Kidney epithelial cell (primary cell): ENCODE data around the gene GRIK3. TPM values are rescaled to one million over a fixed set of nuclear protein-coding genes. Genes with fewer than 3 reads are reported as not detected.

Source experiments
- DNase-seq: peaks from one replicate; pipeline ENCODE4 v3.0.0-alpha.2; 2010; ENCODE audit warnings: low read depth
- H3K27me3 ChIP-seq: 2 replicates; pipeline ENCODE4 v1.6.0; 2011; ENCODE audit warnings: low read length; ENCODE audit not compliant: control insufficient read depth, insufficient read depth
- H3K36me3 ChIP-seq: 2 replicates; pipeline ENCODE4 v1.5.1; 2011; ENCODE audit warnings: low read length; ENCODE audit not compliant: control insufficient read depth, insufficient read depth
- H3K4me3 ChIP-seq: 2 replicates; pipeline ENCODE4 v1.5.1; 2011; ENCODE audit warnings: low read depth, mild to moderate bottlenecking, control low read depth, low read length
- total RNA-seq: library from RNA; depleted of rRNA; stranded (reverse); fragments of >200 nt; gene quantifications from 2 replicates; pipeline ENCODE4 v1.2.3, GENCODE V29; 2015
- TF ChIP-seq, protein P1 (sequence below): IDR thresholded peaks from 2 replicates; pipeline ENCODE4 v1.5.1; 2011; ENCODE audit warnings: mild to moderate bottlenecking, moderate library complexity, low read length, control low read depth, inconsistent platforms; ENCODE audit not compliant: insufficient read depth, poor library complexity, severe bottlenecking

The GRIK3 gene
- total RNA-seq, 1 donor from 2014 or later: under 0.01 TPM

DNA sequence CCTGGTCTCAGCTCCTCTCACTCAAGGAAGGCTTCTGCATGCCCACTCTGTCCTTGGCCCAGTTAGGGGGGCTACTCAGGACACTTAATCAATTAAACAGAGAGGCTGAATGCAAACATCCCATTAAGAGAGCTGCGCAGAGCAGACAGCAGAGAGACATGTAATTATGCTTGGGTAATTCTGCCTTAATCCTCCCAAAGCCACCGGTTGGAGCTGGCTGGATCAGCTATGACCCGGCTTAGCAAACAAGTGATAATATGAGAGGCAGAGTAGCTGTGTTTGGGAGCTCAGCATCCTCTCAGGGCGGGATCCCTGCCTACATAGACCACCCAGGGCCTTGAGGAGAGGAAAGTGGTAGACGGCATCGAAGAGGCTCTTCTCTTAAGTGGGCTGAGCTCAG is 183.2 kb downstream of the GRIK3 start:
- Histone ChIP-seq H3K27me3 (peaks cover 7% of the 10 kb centered on the region), H3K36me3 (no peaks in the 10 kb centered on the region), H3K4me3 (no peak overlapping the region)
- TF ChIP-seq, protein P1, sequence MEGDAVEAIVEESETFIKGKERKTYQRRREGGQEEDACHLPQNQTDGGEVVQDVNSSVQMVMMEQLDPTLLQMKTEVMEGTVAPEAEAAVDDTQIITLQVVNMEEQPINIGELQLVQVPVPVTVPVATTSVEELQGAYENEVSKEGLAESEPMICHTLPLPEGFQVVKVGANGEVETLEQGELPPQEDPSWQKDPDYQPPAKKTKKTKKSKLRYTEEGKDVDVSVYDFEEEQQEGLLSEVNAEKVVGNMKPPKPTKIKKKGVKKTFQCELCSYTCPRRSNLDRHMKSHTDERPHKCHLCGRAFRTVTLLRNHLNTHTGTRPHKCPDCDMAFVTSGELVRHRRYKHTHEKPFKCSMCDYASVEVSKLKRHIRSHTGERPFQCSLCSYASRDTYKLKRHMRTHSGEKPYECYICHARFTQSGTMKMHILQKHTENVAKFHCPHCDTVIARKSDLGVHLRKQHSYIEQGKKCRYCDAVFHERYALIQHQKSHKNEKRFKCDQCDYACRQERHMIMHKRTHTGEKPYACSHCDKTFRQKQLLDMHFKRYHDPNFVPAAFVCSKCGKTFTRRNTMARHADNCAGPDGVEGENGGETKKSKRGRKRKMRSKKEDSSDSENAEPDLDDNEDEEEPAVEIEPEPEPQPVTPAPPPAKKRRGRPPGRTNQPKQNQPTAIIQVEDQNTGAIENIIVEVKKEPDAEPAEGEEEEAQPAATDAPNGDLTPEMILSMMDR: no peak
- no peak for DNase-seq

DNA sequence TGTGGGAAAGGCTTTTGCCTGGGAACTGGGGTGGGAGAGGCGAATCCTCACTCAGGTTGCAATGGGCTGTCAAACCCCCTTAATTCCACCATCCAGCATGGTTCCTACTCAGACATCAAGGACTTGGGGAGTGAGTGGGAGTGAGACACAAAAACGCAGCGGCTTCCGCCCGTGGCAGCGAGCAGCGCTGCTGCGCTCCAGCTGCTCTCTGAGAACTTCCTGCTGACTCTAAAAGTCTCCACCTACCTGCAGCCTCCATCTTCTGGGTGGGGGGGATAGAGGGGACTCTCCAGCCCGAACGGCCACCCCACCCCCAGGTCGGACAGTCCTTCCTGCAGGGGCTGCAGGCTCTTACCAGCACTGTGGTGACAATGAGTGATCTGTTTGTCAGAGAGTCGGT is 184.4 kb downstream of the GRIK3 start:
- Histone ChIP-seq H3K4me3 (no peak overlapping the region), H3K36me3 (no peaks in the 10 kb centered on the region), H3K27me3 (peaks cover 3% of the 10 kb centered on the region)
- no peak for DNase-seq
- TF ChIP-seq, protein P1: no peak

DNA sequence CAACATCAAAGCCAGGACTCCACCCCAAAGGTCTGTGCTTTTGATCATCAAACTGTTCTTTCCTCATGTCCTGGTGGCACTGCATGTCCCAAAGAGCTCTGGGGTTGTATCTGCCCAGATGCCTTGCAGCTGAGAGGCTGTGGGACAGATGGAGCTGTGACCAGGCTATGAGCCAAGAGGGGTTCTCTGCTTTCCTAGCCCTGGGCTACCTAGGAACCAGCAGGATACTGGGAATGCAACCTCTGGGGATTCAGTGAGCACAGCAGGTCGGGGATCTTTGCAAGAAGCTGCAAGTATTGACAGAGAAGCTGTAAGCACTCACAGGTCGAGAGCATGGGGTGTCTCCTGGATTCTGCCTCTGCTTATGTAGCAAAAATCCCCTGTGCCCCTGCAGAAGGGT is 186.6 kb downstream of the GRIK3 start:
- Histone ChIP-seq H3K27me3 (peaks cover 3% of the 10 kb centered on the region), H3K4me3 (no peak overlapping the region), H3K36me3 (no peaks in the 10 kb centered on the region)
- TF ChIP-seq, protein P1: no peak
- DNase-seq: no peak

DNA sequence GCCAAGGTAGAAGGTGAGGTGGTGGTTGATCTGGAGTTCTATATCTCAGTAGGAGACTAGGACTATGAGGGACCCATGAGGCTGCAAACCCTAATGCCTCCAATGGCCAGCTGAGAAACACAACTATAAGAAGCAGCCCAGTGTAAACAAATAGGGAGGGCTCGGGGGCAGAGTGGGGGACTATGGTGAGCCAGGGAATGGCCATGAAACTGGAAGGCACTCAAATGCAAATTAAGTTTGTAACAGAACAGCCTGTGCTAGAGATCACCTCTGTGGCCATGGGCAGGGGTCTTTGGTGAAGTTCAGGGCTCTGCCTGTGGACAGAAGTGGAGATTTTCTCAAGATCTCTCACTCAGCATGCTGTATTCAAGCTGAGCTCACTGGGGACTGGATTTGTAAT is 187.1 kb downstream of the GRIK3 start:
- H3K27me3 ChIP-seq: peaks cover 3% of the 10 kb centered on the region
- no peak overlapping the region for H3K4me3 ChIP-seq
- H3K36me3 ChIP-seq: no peaks in the 10 kb centered on the region
- DNase-seq: no peak
- TF ChIP-seq, protein P1: no peak

DNA sequence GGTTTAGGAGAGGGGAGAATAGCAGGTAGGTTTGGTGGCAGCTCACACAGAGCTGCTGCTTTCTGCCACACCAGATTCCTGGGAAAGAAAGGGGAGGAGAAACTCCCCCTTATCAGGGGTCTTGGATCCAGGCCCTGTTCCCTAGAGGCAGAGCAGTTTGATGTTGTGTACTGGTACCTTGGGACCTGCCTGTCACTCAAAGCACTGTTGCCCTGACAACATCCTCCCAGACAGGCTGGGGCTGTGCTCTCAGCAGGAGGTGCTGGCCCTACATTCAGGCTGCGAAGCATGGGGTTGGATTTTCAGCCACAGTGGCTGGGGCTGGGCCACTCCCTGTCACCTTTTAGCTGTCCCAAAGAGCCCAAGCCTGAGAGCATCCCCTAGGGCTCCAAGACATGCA is 188.0 kb downstream of the GRIK3 start:
- no peaks in the 10 kb centered on the region for H3K36me3 ChIP-seq
- no peak for DNase-seq
- peaks cover 3% of the 10 kb centered on the region for H3K27me3 ChIP-seq
- no peak overlapping the region for H3K4me3 ChIP-seq
- TF ChIP-seq, protein P1: no peak

DNA sequence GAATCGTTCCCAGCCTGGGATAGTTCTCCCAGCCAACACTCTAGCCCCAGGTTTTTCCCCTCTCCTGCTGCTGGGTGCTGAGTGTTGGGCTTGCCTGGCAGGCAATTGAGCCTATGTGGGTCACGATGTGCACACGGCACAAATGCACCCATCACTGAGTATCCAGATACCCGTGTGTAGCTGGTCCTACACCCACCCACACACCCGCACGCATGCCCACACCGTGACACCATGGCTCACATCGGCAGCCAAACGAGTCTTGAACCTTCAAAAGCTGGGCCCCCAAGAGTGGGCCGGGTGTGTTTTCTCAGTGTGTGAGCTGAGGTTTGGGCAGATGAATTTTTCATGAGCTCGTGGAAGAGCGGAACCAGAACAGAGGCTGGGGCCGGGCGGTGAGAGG is 188.5 kb downstream of the GRIK3 start:
- Histone ChIP-seq H3K36me3 (no peaks in the 10 kb centered on the region), H3K4me3 (no peak overlapping the region), H3K27me3 (peaks cover 3% of the 10 kb centered on the region)
- TF ChIP-seq, protein P1: no peak
- DNase-seq: no peak
